B cell (primary cell): Measurements from ENCODE around the gene GRB14.

Source experiments
- CTCF ChIP-seq: fragments of 200-600 bp; IDR thresholded peaks from one replicate; pipeline ENCODE4 v1.8.0; 2022; ENCODE audit warnings: antibody characterized with exemption, mild to moderate bottlenecking
- EZH2 ChIP-seq: IDR thresholded peaks from 2 replicates; pipeline ENCODE4 v1.6.1; 2012; ENCODE audit warnings: borderline replicate concordance, low read depth, mild to moderate bottlenecking, moderate library complexity, low read length; ENCODE audit not compliant: insufficient read depth, poor library complexity, severe bottlenecking

GRCh38 chr2:164593541-164593940 lies 27.7 kb downstream of the GRB14 start:
- TF ChIP-seq CTCF (no peak), EZH2 (no peak)
